ENCODE data around the gene AGAP1. TPM values are rescaled to one million over a fixed set of nuclear protein-coding genes. Genes with fewer than 3 reads are reported as not detected.

Gene AGAP1
- total RNA-seq, 1 donor from 2014 or later = 21.1 TPM

GRCh38 chr2:235842941-235843340 lies 349.1 kb downstream of the AGAP1 start:
- no peak overlapping the region for H3K4me3 ChIP-seq
- H3K9me3 ChIP-seq = no peaks in the 10 kb centered on the region
- no peak for DNase-seq (ENCODE audit: extremely low spot score in 2 of 2)
- no peaks in the 10 kb centered on the region for H3K36me3 ChIP-seq
- H3K27ac ChIP-seq = no peak overlapping the region
- H3K27me3 ChIP-seq = no peaks in the 10 kb centered on the region
- intact Hi-C loops (cut with DNase I) = no loop called here
- H3K4me1 ChIP-seq = no peaks in the 10 kb centered on the region
- TF ChIP-seq CTCF (IDR thresholded peaks at IDR 0.05) (no peak), POLR2AphosphoS5 (IDR thresholded peaks at IDR 0.05; ENCODE audit: insufficient read depth in 1 of 2, low read depth in 1 of 2) (no peak), POLR2A (IDR thresholded peaks at IDR 0.05) (no peak)

DNA sequence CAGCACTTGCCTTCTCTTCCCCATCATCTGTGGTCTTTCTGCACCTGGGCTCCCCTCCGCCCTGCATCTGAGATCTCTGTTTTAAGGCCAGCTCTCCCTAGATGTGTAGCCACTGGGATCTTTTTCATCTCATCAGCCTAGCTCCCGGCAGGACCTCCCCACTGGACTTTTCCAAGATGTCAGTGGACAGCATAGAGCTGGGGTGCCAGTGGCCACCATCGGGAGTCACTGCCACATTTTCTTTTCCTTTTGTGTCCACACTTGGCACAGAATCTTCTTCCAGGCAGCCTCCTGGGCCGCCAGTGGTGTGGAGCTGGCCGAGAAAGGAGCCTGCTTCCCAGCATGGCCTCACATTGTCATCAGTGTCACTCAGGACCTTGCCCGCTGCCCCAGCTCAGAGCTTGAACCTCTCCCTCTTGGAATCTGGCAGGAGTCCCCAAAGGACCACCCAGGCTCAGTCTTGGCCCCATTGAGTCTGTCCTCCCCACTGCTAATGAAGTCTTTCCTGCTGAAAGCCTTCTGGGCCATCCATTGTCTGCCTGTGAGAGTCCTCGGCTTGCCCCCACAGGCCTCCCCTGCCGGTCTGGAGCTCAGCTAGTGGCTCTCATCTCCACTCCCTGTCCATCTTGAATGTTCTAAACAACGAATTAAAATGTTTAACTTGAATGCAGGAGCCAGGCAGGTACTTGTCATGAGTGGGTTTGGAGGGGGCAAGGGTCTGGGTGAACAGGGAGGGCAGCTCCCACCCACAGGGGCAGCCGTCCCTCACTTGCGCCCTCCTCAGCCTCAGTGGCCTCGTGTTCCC lies 349.9 kb downstream of the AGAP1 start:
- H3K4me3 ChIP-seq = no peak overlapping the region
- H3K36me3 ChIP-seq = no peaks in the 10 kb centered on the region
- intact Hi-C loops (cut with DNase I) = no loop called here

GRCh38 chr2:235844561-235844960 lies 350.7 kb downstream of the AGAP1 start:
- Histone ChIP-seq H3K36me3 (no peaks in the 10 kb centered on the region), H3K4me1 (no peaks in the 10 kb centered on the region), H3K27ac (no peak overlapping the region), H3K27me3 (no peaks in the 10 kb centered on the region), H3K9me3 (no peaks in the 10 kb centered on the region), H3K4me3 (no peak overlapping the region)
- DNase-seq (ENCODE audit: extremely low spot score in 2 of 2) = peak in 1 of 2 donors; percentile 34
- intact Hi-C loops (cut with DNase I) = no loop called here
- TF ChIP-seq POLR2A (IDR thresholded peaks at IDR 0.05) (no peak), CTCF (IDR thresholded peaks at IDR 0.05) (no peak), POLR2AphosphoS5 (IDR thresholded peaks at IDR 0.05; ENCODE audit: insufficient read depth in 1 of 2, low read depth in 1 of 2) (no peak)

More for the DNA sequence above, 349.9 kb downstream of the AGAP1 start:
- DNase-seq (ENCODE audit: extremely low spot score in 2 of 2) = peak in 1 of 2 donors; percentile 69
- Histone ChIP-seq H3K27ac (no peak overlapping the region), H3K9me3 (no peaks in the 10 kb centered on the region), H3K4me1 (no peaks in the 10 kb centered on the region), H3K27me3 (no peaks in the 10 kb centered on the region)
- no peak for TF ChIP-seq POLR2AphosphoS5 (IDR thresholded peaks at IDR 0.05; ENCODE audit: insufficient read depth in 1 of 2, low read depth in 1 of 2)
- no peak for TF ChIP-seq CTCF (IDR thresholded peaks at IDR 0.05)
- TF ChIP-seq POLR2A (IDR thresholded peaks at IDR 0.05) = no peak

DNA sequence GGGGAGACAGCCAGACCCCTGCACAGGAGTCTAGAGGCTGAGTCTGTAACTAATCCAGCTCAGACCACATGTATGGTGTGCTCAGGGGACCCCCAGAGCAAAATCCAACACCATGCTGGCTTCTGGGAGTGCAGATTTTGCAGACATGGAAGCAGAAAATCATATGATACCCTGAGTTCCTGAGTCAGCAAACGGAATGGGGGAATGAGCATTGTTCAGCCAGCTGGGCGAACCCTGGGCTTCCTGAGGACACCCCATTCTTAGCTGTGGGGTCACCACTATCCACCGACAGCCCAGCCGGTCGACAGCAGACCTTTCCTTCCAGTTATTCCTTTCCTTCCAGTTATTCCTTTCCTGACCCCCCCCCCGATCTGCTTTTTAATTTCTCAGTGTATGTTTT lies 351.4 kb downstream of the AGAP1 start:
- no peaks in the 10 kb centered on the region for H3K27me3 ChIP-seq
- DNase-seq (ENCODE audit: extremely low spot score in 2 of 2) = peak in 1 of 2 donors; percentile 49
- no peaks in the 10 kb centered on the region for H3K4me1 ChIP-seq
- no peaks in the 10 kb centered on the region for H3K9me3 ChIP-seq
- no peaks in the 10 kb centered on the region for H3K36me3 ChIP-seq
- TF ChIP-seq POLR2AphosphoS5 (IDR thresholded peaks at IDR 0.05; ENCODE audit: insufficient read depth in 1 of 2, low read depth in 1 of 2) = no peak
- no peak for TF ChIP-seq POLR2A (IDR thresholded peaks at IDR 0.05)
- TF ChIP-seq CTCF (IDR thresholded peaks at IDR 0.05) = no peak
- H3K4me3 ChIP-seq = no peak overlapping the region
- intact Hi-C loops (cut with DNase I) = no loop called here
- H3K27ac ChIP-seq = no peak overlapping the region

- DNase-seq (ENCODE audit: extremely low spot score in 2 of 2) = no peak
- no peaks in the 10 kb centered on the region for H3K9me3 ChIP-seq
- TF ChIP-seq CTCF (IDR thresholded peaks at IDR 0.05) (no peak), POLR2A (IDR thresholded peaks at IDR 0.05) (no peak), POLR2AphosphoS5 (IDR thresholded peaks at IDR 0.05; ENCODE audit: insufficient read depth in 1 of 2, low read depth in 1 of 2) (no peak)
- H3K4me1 ChIP-seq = no peaks in the 10 kb centered on the region
- no peak overlapping the region for H3K4me3 ChIP-seq
- no peaks in the 10 kb centered on the region for H3K27me3 ChIP-seq
- intact Hi-C loops (cut with DNase I) = no loop called here
- no peaks in the 10 kb centered on the region for H3K36me3 ChIP-seq
- H3K27ac ChIP-seq = no peak overlapping the region
Observed at GRCh38 chr2:235847576-235847975, 353.7 kb downstream of the AGAP1 start.

Data from vagina (tissue), 2 donors.